Measurements from ENCODE around the gene ACAD9. TPM values are rescaled to one million over a fixed set of nuclear protein-coding genes. Genes with fewer than 3 reads are reported as not detected.
A peak's percentile ranks its signal among the peaks of the same experiment; 100 is the strongest.

ACAD9 gene
- total and polyA plus RNA-seq, 9 of the 15 experiments (the other 6 are each of a cell fraction or from before 2014, with no cell fraction given): 10.2 to 32.6 (median 22.8) TPM

GRCh38 chr3:128895843-128896697, 16.6 kb downstream of the ACAD9 start (continued):
- TF ChIP-seq, protein P1, sequence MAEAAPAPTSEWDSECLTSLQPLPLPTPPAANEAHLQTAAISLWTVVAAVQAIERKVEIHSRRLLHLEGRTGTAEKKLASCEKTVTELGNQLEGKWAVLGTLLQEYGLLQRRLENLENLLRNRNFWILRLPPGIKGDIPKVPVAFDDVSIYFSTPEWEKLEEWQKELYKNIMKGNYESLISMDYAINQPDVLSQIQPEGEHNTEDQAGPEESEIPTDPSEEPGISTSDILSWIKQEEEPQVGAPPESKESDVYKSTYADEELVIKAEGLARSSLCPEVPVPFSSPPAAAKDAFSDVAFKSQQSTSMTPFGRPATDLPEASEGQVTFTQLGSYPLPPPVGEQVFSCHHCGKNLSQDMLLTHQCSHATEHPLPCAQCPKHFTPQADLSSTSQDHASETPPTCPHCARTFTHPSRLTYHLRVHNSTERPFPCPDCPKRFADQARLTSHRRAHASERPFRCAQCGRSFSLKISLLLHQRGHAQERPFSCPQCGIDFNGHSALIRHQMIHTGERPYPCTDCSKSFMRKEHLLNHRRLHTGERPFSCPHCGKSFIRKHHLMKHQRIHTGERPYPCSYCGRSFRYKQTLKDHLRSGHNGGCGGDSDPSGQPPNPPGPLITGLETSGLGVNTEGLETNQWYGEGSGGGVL (CRISPR knock-in tag; IDR thresholded peaks at IDR 0.05): no peak
- TF ChIP-seq WHSC1 (IDR thresholded peaks at IDR 0.05; ENCODE audit: low read length): no peak
- no peak for TF ChIP-seq NR2C1 (IDR thresholded peaks at IDR 0.05)
- peak; percentile 46 for TF ChIP-seq NR2C1 (tag; IDR thresholded peaks at IDR 0.05)
- TF ChIP-seq CSDE1 (IDR thresholded peaks at IDR 0.05): no peak
- TF ChIP-seq ATF4 (CRISPR knock-in tag; IDR thresholded peaks at IDR 0.05): peak; percentile 88
- peak; percentile 26; the same call in 1 of the 2 replicates for TF ChIP-seq ZNF766 (CRISPR knock-in tag; conservative IDR thresholded peaks at IDR 0.05)
- TF ChIP-seq THRA (IDR thresholded peaks at IDR 0.05): no peak
- TF ChIP-seq, protein P2, sequence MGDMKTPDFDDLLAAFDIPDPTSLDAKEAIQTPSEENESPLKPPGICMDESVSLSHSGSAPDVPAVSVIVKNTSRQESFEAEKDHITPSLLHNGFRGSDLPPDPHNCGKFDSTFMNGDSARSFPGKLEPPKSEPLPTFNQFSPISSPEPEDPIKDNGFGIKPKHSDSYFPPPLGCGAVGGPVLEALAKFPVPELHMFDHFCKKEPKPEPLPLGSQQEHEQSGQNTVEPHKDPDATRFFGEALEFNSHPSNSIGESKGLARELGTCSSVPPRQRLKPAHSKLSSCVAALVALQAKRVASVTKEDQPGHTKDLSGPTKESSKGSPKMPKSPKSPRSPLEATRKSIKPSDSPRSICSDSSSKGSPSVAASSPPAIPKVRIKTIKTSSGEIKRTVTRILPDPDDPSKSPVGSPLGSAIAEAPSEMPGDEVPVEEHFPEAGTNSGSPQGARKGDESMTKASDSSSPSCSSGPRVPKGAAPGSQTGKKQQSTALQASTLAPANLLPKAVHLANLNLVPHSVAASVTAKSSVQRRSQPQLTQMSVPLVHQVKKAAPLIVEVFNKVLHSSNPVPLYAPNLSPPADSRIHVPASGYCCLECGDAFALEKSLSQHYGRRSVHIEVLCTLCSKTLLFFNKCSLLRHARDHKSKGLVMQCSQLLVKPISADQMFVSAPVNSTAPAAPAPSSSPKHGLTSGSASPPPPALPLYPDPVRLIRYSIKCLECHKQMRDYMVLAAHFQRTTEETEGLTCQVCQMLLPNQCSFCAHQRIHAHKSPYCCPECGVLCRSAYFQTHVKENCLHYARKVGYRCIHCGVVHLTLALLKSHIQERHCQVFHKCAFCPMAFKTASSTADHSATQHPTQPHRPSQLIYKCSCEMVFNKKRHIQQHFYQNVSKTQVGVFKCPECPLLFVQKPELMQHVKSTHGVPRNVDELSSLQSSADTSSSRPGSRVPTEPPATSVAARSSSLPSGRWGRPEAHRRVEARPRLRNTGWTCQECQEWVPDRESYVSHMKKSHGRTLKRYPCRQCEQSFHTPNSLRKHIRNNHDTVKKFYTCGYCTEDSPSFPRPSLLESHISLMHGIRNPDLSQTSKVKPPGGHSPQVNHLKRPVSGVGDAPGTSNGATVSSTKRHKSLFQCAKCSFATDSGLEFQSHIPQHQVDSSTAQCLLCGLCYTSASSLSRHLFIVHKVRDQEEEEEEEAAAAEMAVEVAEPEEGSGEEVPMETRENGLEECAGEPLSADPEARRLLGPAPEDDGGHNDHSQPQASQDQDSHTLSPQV (IDR thresholded peaks at IDR 0.05): peak; percentile 54; the same call in 1 of the 2 replicates
- no peak for TF ChIP-seq ZBED1 (IDR thresholded peaks at IDR 0.05)
- TF ChIP-seq TAF9B (IDR thresholded peaks at IDR 0.05; ENCODE audit: partially characterized antibody): no peak
- no peak for TF ChIP-seq KLF1 (tag; IDR thresholded peaks at IDR 0.05)
- TF ChIP-seq SNAPC5 (CRISPR knock-in tag; IDR thresholded peaks at IDR 0.05): no peak
- TF ChIP-seq FOSL1 (tag; conservative IDR thresholded peaks at IDR 0.05): no peak
- TF ChIP-seq SREBF1 (IDR thresholded peaks at IDR 0.05; ENCODE audit: borderline replicate concordance, low read depth, low read length): no peak
- TF ChIP-seq ZNF695 (CRISPR knock-in tag; IDR thresholded peaks at IDR 0.05): no peak
- no peak for TF ChIP-seq ZNF507 (tag; conservative IDR thresholded peaks at IDR 0.05)
- no peak for TF ChIP-seq ZKSCAN3 (CRISPR knock-in tag; IDR thresholded peaks at IDR 0.05)
- no peak; the same call in 1 of the 2 replicates for TF ChIP-seq HSF4 (CRISPR knock-in tag; IDR thresholded peaks at IDR 0.05; ENCODE audit: borderline replicate concordance)
- TF ChIP-seq CBFB (CRISPR knock-in tag; IDR thresholded peaks at IDR 0.05): no peak
- peak; percentile 20; the same call in 1 of the 2 replicates for TF ChIP-seq DDX20 (tag; IDR thresholded peaks at IDR 0.05; ENCODE audit: low read depth)
